ENCODE measurements around the gene SLC6A20.

GRCh38 chr3:45724911-45725310, 71.4 kb downstream of the SLC6A20 start:
- TF ChIP-seq POLR2A (IDR thresholded peaks at IDR 0.05) (no peak), CTCF (IDR thresholded peaks at IDR 0.05) (no peak)
